ENCODE measurements around the gene PLCXD1.
"Not testable (repeated sequence)": the region's sequence is repeated elsewhere in the genome, so short reads cannot be mapped to it uniquely, and the experiment has no call there.

Gene PLCXD1

DNA sequence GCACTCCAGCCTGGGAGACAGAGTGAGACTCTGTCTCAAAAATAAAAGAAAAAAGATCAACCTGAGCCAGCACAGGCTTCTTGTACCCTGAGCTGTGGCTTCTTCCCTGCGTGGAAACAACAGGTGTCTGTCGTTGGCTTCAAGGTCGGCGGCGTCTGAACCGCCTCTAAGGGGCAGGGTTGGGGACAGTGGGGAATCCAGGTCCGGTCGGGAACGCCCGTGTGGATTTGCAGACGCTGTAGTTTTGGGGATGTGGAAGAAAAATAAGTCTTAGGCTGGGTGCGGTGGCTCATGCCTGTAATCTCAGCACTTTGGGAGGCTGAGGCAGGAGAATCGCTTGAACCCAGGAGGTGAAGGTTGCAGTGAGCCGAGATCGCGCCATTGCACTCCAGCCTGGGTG is 17.2 kb upstream of the PLCXD1 start:
- DNase-seq (ENCODE audit: low read depth) = not testable (repeated sequence)

DNA sequence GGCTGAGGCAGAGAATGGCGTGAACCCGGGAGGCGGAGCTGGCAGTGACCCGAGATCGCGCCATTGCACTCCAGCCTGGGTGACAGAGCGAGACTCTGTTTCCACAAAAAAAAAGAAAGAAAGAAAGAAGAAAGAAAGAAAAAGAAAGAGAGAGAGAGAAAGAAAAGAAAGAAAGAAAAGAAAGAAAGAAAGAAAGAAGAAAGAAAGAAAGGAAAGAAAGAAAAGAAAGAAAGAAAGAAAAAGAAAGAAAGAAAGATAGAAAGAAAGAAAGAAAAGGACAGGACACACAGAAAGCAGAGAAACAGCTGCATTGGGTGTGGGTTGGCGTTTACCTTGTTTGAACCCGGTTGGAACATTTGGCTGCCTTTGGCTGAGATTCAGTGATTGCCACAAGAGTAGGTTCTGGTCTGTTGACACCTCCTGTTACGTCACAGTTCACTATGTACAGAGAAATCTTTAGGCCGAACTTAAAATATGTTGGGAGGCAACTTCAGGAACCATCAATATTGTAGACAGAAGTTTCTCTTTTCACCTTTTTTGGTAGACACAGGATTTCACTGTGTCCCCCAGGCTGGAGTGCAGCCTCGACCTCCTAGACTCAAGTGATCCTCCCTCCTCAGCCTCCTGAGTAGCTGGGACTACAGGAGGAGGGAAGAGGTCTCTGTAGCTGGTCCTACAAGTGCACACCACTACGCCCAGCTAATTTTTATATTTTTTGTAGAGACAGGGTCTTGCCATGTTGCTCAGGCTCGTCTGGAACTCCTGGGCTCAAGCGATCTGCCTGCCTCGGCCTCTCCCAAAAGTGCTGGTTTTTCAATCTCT is 16.3 kb upstream of the PLCXD1 start:
- DNase-seq (ENCODE audit: low read depth) = no peak

DNA sequence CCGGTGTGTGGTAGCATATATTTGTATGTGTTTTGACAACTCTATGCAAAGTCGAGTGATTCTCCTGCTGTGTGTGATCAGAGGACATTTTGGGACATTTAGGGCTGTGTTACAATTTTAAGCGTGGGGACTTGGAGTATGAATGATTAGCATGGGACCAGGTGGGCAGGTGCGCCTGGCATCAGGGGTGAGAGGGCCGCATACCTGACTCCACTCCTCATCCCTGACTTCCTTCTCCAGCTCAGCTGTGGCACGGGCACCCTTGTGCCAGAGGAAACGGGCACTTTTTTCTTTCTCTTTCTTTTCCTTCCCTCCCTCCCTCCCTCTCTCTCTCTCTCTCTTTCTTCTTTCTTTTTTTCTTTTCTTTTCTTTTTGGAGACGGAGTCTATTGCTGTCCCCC is 15.7 kb upstream of the PLCXD1 start:
- DNase-seq (ENCODE audit: low read depth) = no peak

DNA sequence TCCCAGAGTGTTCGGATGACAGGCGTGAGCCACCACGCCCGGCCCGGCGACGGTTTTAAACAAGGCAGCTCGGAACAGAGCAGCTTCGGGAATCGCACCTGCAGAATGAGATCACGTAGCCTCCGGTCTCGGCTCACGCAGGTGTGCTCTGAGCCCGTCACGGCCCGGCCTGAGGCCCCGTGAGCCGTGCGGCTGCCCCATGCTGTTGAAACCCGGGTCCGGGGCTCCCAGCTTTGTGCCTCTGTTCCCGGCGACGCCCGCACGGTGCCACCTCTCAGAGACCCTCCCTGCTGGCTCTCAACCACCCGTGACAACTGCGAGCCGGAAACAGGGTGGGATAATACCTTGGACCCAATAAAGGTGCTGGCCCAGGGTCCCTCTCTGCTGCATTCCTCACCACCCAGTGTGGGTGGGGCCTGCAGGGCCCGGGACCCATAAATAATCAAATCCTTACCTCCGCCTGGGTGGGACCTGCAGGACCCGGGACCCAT is 13.4 kb upstream of the PLCXD1 start:
- no peak for DNase-seq (ENCODE audit: low read depth)

GRCh38 chrX:270848-271367 is 10.3 kb upstream of the PLCXD1 start:
- DNase-seq (ENCODE audit: low read depth) = no peak

DNA sequence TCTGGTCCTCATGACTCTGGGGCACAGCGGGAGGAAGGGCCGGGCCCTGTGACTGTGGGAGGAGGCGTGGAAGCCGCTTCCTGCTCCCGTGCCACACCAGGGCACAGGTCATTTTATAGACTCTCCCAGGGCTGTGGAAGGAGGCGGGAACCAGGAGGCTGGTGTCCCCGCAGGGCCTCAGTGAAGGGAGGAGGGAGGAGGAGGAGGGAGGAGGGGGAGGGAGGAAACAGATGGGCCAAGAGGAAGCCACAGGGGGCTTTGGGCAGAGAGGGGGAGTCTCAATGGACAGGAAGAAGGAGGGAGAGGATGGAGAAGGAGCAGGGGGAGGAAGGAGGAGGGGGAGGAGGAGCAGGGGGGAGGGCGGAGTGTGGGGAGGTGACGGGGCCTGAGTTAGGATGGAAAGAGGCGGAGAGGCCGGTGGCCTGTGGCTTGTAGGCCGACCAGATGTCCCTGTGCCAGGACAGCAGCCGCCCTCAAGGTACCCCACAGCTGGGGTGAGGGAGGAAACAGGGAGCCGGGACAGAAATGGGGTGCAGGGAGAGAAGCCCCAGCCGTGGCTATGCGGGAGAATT is 6.2 kb upstream of the PLCXD1 start:
- DNase-seq (ENCODE audit: low read depth) = no peak

DNA sequence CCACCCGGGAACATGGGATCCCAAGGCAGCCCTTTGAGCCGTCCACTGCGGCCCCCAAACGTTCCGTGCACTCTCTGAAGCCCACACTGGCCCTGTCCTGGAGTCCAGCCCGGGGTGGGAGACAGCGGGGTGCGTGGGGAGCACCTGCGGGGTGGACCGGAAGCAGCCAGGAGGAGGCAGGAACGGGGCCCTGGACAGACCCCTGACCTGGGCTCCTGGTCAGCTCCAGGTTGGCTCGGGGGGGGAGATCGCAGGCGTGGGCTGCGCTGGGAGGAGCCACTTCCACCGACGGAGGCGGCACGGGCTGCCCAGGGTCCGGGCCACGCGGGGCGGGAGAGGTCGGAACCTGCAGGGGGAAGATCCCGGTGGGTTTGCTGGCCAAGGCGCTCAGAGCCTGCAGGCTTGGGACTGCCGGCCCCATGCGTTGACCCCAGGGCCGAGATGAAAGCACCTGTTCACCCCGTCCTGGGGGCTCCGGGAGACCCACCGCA is 5.7 kb upstream of the PLCXD1 start:
- no peak for DNase-seq (ENCODE audit: low read depth)

GRCh38 chrX:275967-276580 is 5.1 kb upstream of the PLCXD1 start:
- DNase-seq (ENCODE audit: low read depth) = peak; percentile 30

GRCh38 chrX:276581-277201 is 4.5 kb upstream of the PLCXD1 start:
- DNase-seq (ENCODE audit: low read depth) = no peak

DNA sequence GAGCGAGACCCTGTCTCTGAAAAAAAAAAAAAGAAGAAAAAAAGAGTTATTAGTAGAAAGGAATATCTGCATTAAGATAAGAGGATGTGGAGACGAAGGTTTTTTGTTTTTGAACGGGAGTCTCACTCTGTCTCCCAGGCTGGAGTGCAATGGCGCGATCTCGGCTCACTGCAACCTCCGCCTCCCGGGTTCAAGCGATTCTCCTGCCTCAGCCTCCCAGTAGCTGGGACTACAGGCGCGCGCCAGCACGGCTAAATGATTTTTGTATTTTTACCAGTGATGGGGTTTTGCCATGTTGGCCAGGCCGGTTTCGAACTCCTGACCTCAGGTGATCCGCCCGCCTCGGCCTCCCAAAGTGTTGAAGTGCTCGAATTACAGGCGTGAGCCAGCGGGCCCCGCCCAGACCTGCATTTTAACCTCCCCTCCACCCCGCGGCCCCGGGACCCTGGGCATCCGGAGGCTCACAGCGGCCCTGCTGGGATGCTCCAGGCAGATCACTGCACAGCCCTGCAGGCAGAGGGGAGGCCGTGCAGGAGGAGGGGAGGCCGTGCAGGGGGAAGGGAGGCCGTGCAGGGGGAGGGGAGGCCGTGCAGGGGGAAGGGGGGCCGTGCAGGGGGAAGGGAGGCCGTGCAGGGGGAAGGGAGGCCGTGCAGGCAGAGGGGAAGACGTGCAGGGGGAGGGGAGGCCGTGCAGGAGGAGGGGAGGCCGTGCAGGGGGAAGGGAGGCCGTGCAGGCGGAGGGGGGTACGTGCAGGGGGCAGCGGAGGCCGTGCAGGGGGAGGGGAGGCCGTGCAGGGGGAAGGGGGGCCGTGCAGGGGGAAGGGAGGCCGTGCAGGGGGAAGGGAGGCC is 1.2 kb upstream of the PLCXD1 start:
- not testable (repeated sequence) for DNase-seq (ENCODE audit: low read depth)

DNA sequence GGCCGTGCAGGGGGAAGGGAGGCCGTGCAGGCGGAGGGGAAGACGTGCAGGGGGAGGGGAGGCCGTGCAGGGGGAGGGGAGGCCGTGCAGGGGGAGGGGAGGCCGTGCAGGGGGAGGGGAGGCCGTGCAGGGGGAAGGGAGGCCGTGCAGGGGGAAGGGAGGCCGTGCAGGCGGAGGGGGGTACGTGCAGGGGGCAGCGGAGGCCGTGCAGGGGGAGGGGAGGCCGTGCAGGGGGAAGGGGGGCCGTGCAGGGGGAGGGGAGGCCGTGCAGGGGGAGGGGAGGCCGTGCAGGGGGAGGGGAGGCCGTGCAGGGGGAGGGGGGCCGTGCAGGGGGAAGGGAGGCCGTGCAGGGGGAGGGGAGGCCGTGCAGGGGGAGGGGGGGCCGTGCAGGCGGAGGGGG is 459 bp upstream of the PLCXD1 start:
- DNase-seq (ENCODE audit: low read depth) = not testable (repeated sequence)

- DNase-seq (ENCODE audit: low read depth) = not testable (repeated sequence)
These were observed 960 bp downstream of the PLCXD1 start for GRCh38 chrX:282000-282681.

DNA sequence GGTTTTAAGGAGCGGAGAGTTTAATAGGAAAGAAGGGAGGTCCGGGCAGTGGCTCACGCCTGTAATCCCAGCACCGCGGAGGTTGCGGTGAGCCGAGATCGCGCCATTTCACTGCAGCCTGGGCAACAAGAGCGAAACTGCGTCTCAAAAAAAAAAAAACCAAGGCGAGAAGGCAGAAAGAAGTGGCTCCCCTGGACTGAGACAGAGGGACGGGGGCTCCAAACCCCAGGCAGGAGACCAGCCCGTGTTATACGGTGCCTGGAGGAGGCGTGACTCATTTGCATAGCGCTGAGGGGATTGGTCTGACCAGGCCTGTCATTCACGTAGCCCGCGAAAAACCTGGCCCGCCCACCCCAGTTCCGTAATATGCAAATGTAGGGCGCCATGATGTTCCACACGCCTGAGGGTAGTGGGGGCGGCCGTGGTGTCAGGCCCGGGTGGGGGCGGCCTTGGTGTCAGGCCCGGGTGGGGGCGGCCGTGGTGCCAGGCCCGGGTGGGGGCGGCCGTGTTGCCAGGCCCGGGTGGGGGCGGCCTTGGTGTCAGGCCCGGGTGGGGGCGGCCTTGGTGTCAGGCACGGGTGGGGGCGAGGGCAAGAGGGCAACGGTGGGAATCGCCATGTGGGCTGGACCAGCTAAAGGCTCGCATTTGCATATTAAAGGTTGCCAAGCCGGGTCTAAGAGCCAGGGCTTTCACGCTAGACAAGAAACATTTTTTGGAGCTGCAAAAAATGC is 2.1 kb downstream of the PLCXD1 start:
- DNase-seq (ENCODE audit: low read depth) = peak; percentile 84

DNA sequence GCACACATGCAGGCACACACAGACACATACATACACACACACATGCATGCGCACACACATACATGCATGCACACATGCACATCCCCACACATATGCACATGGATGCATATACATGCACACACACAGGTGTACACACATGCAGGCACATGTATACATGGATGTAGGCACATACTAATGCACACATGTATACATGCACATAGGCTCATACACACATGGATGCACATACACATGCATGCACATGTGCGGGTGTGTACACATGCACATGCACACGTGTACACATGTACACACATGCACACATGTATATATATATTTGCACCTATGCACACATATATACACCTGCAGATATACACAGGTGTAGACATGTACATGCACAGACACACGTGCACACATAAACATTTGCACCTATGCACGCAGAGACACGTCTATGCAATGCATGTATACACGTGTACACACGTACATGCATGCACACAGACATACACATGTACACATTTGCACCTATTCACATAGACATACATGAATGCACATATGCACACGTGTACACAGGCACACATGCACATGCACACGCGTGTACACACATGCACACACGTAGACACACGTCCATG is 4.0 kb downstream of the PLCXD1 start:
- DNase-seq (ENCODE audit: low read depth) = no peak

DNA sequence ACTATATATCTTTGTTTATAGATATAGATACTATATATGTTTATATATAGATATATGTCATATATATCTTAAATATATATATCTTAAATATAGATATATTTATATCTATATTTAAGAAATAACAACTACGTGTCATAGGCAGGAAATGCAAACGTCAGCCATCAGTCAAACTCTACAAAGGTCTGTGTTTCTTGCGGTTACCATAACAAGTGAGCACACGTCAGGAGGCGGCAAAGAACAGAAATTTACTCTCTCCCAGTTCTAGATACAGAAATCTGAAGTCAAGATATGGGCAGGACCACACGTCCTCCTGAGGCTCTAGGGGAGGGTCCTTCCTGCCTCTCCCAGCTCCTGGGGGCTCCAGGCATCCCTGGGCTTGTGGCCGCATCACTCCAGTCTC is 6.5 kb downstream of the PLCXD1 start:
- no peak for DNase-seq (ENCODE audit: low read depth)

DNA sequence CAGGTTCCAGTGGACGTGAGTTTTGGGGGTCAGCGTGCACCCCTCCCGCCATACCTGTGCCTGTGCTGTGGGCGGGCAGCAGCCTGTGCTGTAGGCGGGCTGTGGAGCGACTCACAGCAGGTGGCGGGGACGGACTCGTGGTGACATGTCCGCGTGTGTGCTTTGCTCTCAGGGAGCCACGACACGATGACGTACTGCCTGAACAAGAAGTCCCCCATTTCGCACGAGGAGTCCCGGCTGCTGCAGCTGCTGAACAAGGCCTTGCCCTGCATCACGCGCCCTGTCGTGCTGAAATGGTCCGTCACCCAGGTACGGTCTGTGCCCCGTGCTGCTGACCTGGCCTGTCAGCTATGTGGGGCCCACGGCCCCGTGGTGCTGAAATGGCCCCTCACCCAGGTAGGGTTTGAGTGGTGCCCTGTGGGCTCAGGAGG is 7.4 kb downstream of the PLCXD1 start:
- no peak for DNase-seq (ENCODE audit: low read depth)

- no peak for DNase-seq (ENCODE audit: low read depth)
These were observed 9.4 kb downstream of the PLCXD1 start for GRCh38 chrX:290476-291166.

GRCh38 chrX:291411-291901 is 10.3 kb downstream of the PLCXD1 start:
- no peak for DNase-seq (ENCODE audit: low read depth)

Measured in T follicular helper cell (primary cell).